Adipose tissue (tissue), 3 donors: ENCODE results near the gene RASIP1. TPM values are rescaled to one million over a fixed set of nuclear protein-coding genes. Genes with fewer than 3 reads are reported as not detected.

ENCODE experiments used
- H3K27ac ChIP-seq: one replicate; pipeline ENCODE4 v1.5.1; 2013; ENCODE audit warnings: low read depth, low read length
- WGBS, 3 donors: extraction: QIAGEN DNeasy Blood & Tissue Kit; methylation state at CpG; one replicate each; pipeline ENCODE4 v1.1.7; 2013; 5-methylcytosine and 5-hydroxymethylcytosine counted together
- polyA plus RNA-seq, 3 donors: library from polyadenylated mRNA; stranded (reverse); fragments of 200-250 nt; gene quantifications; one replicate each; pipeline ENCODE4 v1.2.3, GENCODE V29; 2013
- donor health status: healthy with polysubstance abuse.
- donor health status: Bipolar disorder and iron deficiency.
- donor health status: healthy.

Gene RASIP1
- polyA plus RNA-seq, 3 donors: 8.9 to 58.3 (median 34.8) TPM

- 27 to 40% (median 35%) methylated on average over 35 of the region's 35 CpGs for WGBS, 3 donors
- H3K27ac ChIP-seq: peak overlapping the region; percentile 6
These were observed 954 bp upstream of the RASIP1 start for GRCh38 chr19:48741129-48741999.

- WGBS, 3 donors: 5 to 13% (median 9%) methylated on average over 36 to 51 of the region's 51 CpGs
- no peak overlapping the region for H3K27ac ChIP-seq
These were observed 826 bp downstream of the RASIP1 start for GRCh38 chr19:48739404-48740163.

GRCh38 chr19:48738557-48739403 is 1.6 kb downstream of the RASIP1 start:
- 1 to 3% (median 2%) methylated on average over 53 to 95 of the region's 96 CpGs for WGBS, 3 donors
- H3K27ac ChIP-seq: no peak overlapping the region

- 37 to 63% (median 59%) methylated on average over 22 of the region's 22 CpGs for WGBS, 3 donors
- H3K27ac ChIP-seq: no peak overlapping the region
These were observed 2.9 kb downstream of the RASIP1 start for GRCh38 chr19:48737360-48737998.

GRCh38 chr19:48735031-48735615 is 5.3 kb downstream of the RASIP1 start:
- no peak overlapping the region for H3K27ac ChIP-seq
- WGBS, 3 donors: 61 to 69% (median 65%) methylated on average over 36 to 38 of the region's 38 CpGs

- WGBS, 3 donors: 95 to 97% (median 95%) methylated on average over 6 to 9 of the region's 9 CpGs
- H3K27ac ChIP-seq: no peak overlapping the region
These were observed 5.8 kb downstream of the RASIP1 start for GRCh38 chr19:48734625-48735024.

- WGBS, 3 donors: 85 to 87% (median 85%) methylated on average over 4 of the region's 4 CpGs
- no peak overlapping the region for H3K27ac ChIP-seq
These were observed 9.0 kb downstream of the RASIP1 start for GRCh38 chr19:48731452-48731851.

- 69 to 75% (median 74%) methylated on average over 63 to 77 of the region's 77 CpGs for WGBS, 3 donors
- peak overlapping the region; percentile 6 for H3K27ac ChIP-seq
These were observed 11.3 kb downstream of the RASIP1 start for GRCh38 chr19:48728911-48729664.

- no peak overlapping the region for H3K27ac ChIP-seq
- WGBS, 3 donors: 51 to 80% (median 65%) methylated on average over 2 of the region's 2 CpGs
These were observed 13.9 kb downstream of the RASIP1 start for GRCh38 chr19:48726556-48726955.

- WGBS, 3 donors: 36 to 55% (median 38%) methylated on average over 11 of the region's 11 CpGs
These were observed 15.3 kb downstream of the RASIP1 start for GRCh38 chr19:48724796-48725753.

GRCh38 chr19:48722196-48722708 is 18.2 kb downstream of the RASIP1 start:
- 81 to 84% (median 84%) methylated on average over 11 of the region's 11 CpGs for WGBS, 3 donors
- no peak overlapping the region for H3K27ac ChIP-seq

More at GRCh38 chr19:48724796-48725753, 15.3 kb downstream of the RASIP1 start:
- H3K27ac ChIP-seq: no peak overlapping the region

- H3K27ac ChIP-seq: no peak overlapping the region
- WGBS, 3 donors: 6 to 22% (median 22%) methylated on average over 42 of the region's 42 CpGs
These were observed 19.7 kb downstream of the RASIP1 start for GRCh38 chr19:48720613-48721296.

- 18 to 40% (median 28%) methylated on average over 12 of the region's 12 CpGs for WGBS, 3 donors
- H3K27ac ChIP-seq: no peak overlapping the region
These were observed 20.2 kb downstream of the RASIP1 start for GRCh38 chr19:48720251-48720612.

GRCh38 chr19:48719263-48720171 is 20.9 kb downstream of the RASIP1 start, which contains the start of gene MAMSTR:
Gene MAMSTR (minus strand): TSS chr19:48719725. CDS start chr19:48719031, 694 bp downstream.
- 47 to 69% (median 64%) methylated on average over 27 to 33 of the region's 33 CpGs for WGBS, 3 donors
- H3K27ac ChIP-seq: no peak within 1 kb of the TSS
